ENCODE measurements around the gene CEP350. TPM values are rescaled to one million over a fixed set of nuclear protein-coding genes. Genes with fewer than 3 reads are reported as not detected.

CEP350 gene
- total and polyA plus RNA-seq, 2 of the 4 experiments (the other 2 are of a cell fraction), result 5.0 to 36.4 TPM

- H3K9ac ChIP-seq (ENCODE audit: low read depth, low read length), result no peak overlapping the region
- H3K9me3 ChIP-seq (ENCODE audit: control insufficient read depth, insufficient read depth, low read length), result no peaks in the 10 kb centered on the region
- no peak overlapping the region for H3K4me2 ChIP-seq (ENCODE audit: low read depth, low read length)
- no peak for ATAC-seq (ENCODE audit: low read depth)
- no peaks in the 10 kb centered on the region; the same call in 1 of the 2 replicates for H3K4me1 ChIP-seq (ENCODE audit: control insufficient read depth, insufficient read depth, low read length)
- H3K18ac ChIP-seq (ENCODE audit: low read depth, low read length), result no peak overlapping the region
- H4K91ac ChIP-seq (ENCODE audit: insufficient read depth, low read depth, low read length), result no peak overlapping the region
- H3K4me3 ChIP-seq (ENCODE audit: insufficient read depth, low read depth, low read length), result no peak overlapping the region
- H3K36me3 ChIP-seq (ENCODE audit: control insufficient read depth, insufficient read depth, low read length), result peaks cover 8% of the 10 kb centered on the region
- intact Hi-C loops (cut with micrococcal nuclease), result no loop called here
- dilution Hi-C loops (cut with HindIII; ENCODE audit: low sequenced_read_pairs, unreplicated experiment), result no loop called here
- no peaks in the 10 kb centered on the region; a peak in 2 of 4 replicates for H3K79me1 ChIP-seq (ENCODE audit: low read depth in 1 of 2, low read length in 2 of 2)
- no peak overlapping the region for H2AK9ac ChIP-seq (replicated peaks; ENCODE audit: low read depth, low read length, poor library complexity)
- H3K27ac ChIP-seq (ENCODE audit: insufficient read depth, low read length), result no peak overlapping the region
- no peak overlapping the region for H3K23ac ChIP-seq (ENCODE audit: low read depth, low read length)
- no peak overlapping the region for H2BK5ac ChIP-seq (ENCODE audit: low read depth, low read length, poor library complexity, severe bottlenecking)
- H2BK20ac ChIP-seq (ENCODE audit: low read depth, low read length), result no peak overlapping the region
- H4K5ac ChIP-seq (ENCODE audit: low read depth, low read length), result no peak overlapping the region
- POLR2A ChIA-PET (ENCODE audit: unreplicated experiment), result no interaction called here
- H3K56ac ChIP-seq (ENCODE audit: extremely low read depth, insufficient read depth, low read length), result no peak overlapping the region
- TF ChIP-seq MAZ (IDR thresholded peaks at IDR 0.05; ENCODE audit: borderline replicate concordance, low read depth, low read length), result no peak
- no peak for TF ChIP-seq CTCF (conservative IDR thresholded peaks at IDR 0.05; ENCODE audit: low read depth, low read length)
- no peak for TF ChIP-seq BHLHE40 (IDR thresholded peaks at IDR 0.05; ENCODE audit: low read depth, low read length)
- TF ChIP-seq CHD1 (IDR thresholded peaks at IDR 0.05; ENCODE audit: low read depth, low read length), result no peak
- no peak for TF ChIP-seq MAFK (IDR thresholded peaks at IDR 0.05; ENCODE audit: low read depth, low read length)
- TF ChIP-seq POLR2A (IDR thresholded peaks at IDR 0.05; ENCODE audit: low read depth, low read length), result no peak
- TF ChIP-seq ELK1 (IDR thresholded peaks at IDR 0.05; ENCODE audit: borderline replicate concordance, low read depth, low read length), result no peak
- no peak overlapping the region for H2AFZ ChIP-seq (replicated peaks; ENCODE audit: low read length, poor library complexity)
- no TSS peak for BruUV-seq (replicated peaks)
- no peak overlapping the region for H4K8ac ChIP-seq (ENCODE audit: low read depth in 2 of 2, low read length in 2 of 2)
- H2BK15ac ChIP-seq (ENCODE audit: low read depth, low read length), result no peak overlapping the region
- H3K27me3 ChIP-seq (ENCODE audit: control insufficient read depth, insufficient read depth, low read length), result no peaks in the 10 kb centered on the region
- in situ Hi-C loops (cut with MboI; ENCODE audit: low sequenced_read_pairs), result no loop called here
- no peak overlapping the region for H3K14ac ChIP-seq (replicated peaks; ENCODE audit: low read depth, low read length)
- H2BK120ac ChIP-seq (ENCODE audit: low read depth, low read length), result no peak overlapping the region
- 100% methylated on average over 1 of the region's 2 CpGs; no CpG with 5 or more reads in 1 of the 2 experiments for WGBS, 2 experiments (ENCODE audit: extremely low coverage in 2 of 2, insufficient read length in 1 of 2)
- CTCF ChIA-PET, result interaction anchor here (0.6 to 1.2 kb wide), 2 partner anchors 9 to 723 kb away, joined by 3 read pairs; no protein-coding TSS in a partner anchor
- no peak for DNase-seq
- H2AK5ac ChIP-seq (ENCODE audit: low read depth, low read length), result no peak overlapping the region
- H4K20me1 ChIP-seq (ENCODE audit: insufficient read depth, low read length), result no peaks in the 10 kb centered on the region
- H3K4ac ChIP-seq (ENCODE audit: low read depth, low read length), result no peak overlapping the region
- H3K9me1 ChIP-seq (ENCODE audit: insufficient read depth, low read length), result peaks cover 2% of the 10 kb centered on the region; the same call in 1 of the 2 replicates
Measured at GRCh38 chr1:180085331-180085730, 130.7 kb downstream of the CEP350 start.
